Esophagus muscularis mucosa (tissue), 4 donors: ENCODE data around the gene RHOBTB3. TPM values are rescaled to one million over a fixed set of nuclear protein-coding genes. Genes with fewer than 3 reads are reported as not detected.

Experiments
- DNase-seq: peaks from one replicate; pipeline ENCODE4 v3.0.0-alpha.2; 2017; ENCODE audit errors: extremely low spot score
- H3K27ac ChIP-seq, 4 donors: fragments of 200-600 bp; sonication (generic); replicated peaks in 1 of 4; 1 replicate in 3 of 4; 2 replicates in 1 of 4; pipeline ENCODE4 v1.5.1; 2016 to 2019; ENCODE audit warnings: mild to moderate bottlenecking in 1 of 4
- H3K27me3 ChIP-seq, 4 donors: fragments of 200-600 bp; sonication (generic); one replicate each; pipeline versions ENCODE4 v1.5.1 to v1.6.0; 2016 to 2019
- H3K36me3 ChIP-seq, 4 donors: fragments of 200-600 bp; sonication (generic); one replicate each; pipeline ENCODE4 v1.5.1; 2016 to 2019
- H3K4me1 ChIP-seq, 4 donors: fragments of 200-600 bp; sonication (generic); one replicate each; pipeline ENCODE4 v1.5.1; 2016 to 2019
- H3K4me3 ChIP-seq, 4 donors: fragments of 200-600 bp; sonication (generic); 1 replicate in 2 of 4; 2 replicates in 2 of 4; pipeline ENCODE4 v1.5.1; 2016 to 2019; ENCODE audit warnings: mild to moderate bottlenecking in 4 of 4, moderate library complexity in 1 of 4
- H3K9me3 ChIP-seq, 4 donors: fragments of 200-600 bp; sonication (generic); 1 replicate in 3 of 4; 2 replicates in 1 of 4; pipeline ENCODE4 v1.5.1; 2016 to 2019
- EP300 ChIP-seq: sonication (generic); formaldehyde crosslinking; IDR thresholded peaks from one replicate; pipeline ENCODE4 v1.6.1; 2017; ENCODE audit warnings: antibody characterized with exemption
- POLR2A ChIP-seq: fragments of 450-650 bp; IDR thresholded peaks from one replicate; pipeline ENCODE4 v1.6.1; 2017; ENCODE audit warnings: antibody characterized with exemption, moderate library complexity, mild to moderate bottlenecking, low read depth
- POLR2AphosphoS5 ChIP-seq, 2 donors: sonication (generic); formaldehyde crosslinking; IDR thresholded peaks; one replicate each; pipeline ENCODE4 v1.6.1; 2017; ENCODE audit warnings: antibody characterized with exemption in 2 of 2
- WGBS: methylation state at CpG from one replicate; pipeline ENCODE4 v1.1.5; 2018; 5-methylcytosine and 5-hydroxymethylcytosine counted together
- intact Hi-C: fragments of 100-400 bp; cut with DNase I; formaldehyde crosslinking; loops from one replicate; pipeline ENCODE4 v1.15.1; 2023
- total RNA-seq, 4 donors: library from RNA; depleted of rRNA; stranded (reverse); fragments of >200 nt; gene quantifications; one replicate each; pipeline versions ENCODE4 v1.1.0 to v1.2.1, GENCODE V29; 2016
- TF ChIP-seq, protein P1 (sequence below), 3 experiments: fragments of 200-600 bp in 2 of 3; fragments of 450-650 bp in 1 of 3; sonication (generic) in 2 of 3; IDR thresholded peaks; one replicate each; pipeline ENCODE4 v1.5.1; 2017 to 2019; ENCODE audit warnings: antibody characterized with exemption in 3 of 3, mild to moderate bottlenecking in 2 of 3, moderate library complexity in 1 of 3

The RHOBTB3 gene
- total RNA-seq, 4 donors from 2014 or later = 72.9 to 165 (median 89.2) TPM

DNA sequence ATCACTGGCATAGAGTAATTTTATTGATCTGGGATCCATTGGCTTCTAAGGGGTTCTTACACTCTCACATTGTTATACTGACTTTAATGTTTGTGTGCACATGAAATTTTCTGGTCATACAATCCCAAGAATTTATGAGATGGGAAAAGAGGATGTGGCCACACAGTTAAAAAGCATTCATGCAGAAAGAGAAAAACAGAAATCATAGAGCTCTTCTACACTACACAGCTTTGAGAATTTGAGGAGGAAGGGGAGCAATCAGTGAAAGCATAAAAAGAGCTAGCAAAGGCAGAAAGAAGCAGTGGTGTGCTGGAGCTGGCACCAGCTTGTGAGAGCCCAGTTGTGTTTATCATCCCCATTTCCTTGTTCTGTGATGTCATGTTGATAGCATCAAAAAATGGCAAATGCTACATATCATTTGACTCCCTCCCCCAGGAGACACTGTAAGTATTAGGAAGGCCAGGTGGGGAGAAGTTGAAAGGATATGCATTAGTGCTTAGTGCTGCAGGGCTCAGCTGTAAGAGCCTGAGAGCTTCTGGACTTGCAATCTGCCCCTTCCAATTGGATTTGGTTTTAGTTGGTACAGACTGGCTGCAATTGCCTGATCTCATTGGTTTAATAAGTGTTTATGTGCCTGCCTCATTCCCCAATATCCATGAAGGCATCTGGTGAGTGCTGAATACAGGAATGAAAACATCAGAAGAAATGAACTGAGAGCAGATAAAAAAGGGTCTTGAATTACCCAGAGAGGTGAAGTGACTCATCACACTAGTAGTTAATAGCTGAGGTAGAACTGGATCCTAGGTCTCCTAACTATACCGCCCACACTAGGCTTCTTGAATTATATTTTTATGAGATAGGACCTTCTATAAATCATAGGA, 30.9 kb downstream of the RHOBTB3 start:
- H3K4me1 ChIP-seq = peaks cover 27 to 42% (median 31%) of the 10 kb centered on the region in 4 donors
- no peaks in the 10 kb centered on the region for H3K27me3 ChIP-seq
- H3K36me3 ChIP-seq = peaks cover 4 to 27% (median 12%) of the 10 kb centered on the region in 4 donors
- 94% methylated on average over 1 of the region's 1 CpG for WGBS
- no peaks in the 10 kb centered on the region for H3K9me3 ChIP-seq
- H3K4me3 ChIP-seq = no peak overlapping the region
- H3K27ac ChIP-seq = no peak overlapping the region
- TF ChIP-seq POLR2A (no peak), EP300 (no peak), POLR2AphosphoS5 (IDR thresholded peaks at IDR 0.05) (no peak)
- TF ChIP-seq, protein P1, sequence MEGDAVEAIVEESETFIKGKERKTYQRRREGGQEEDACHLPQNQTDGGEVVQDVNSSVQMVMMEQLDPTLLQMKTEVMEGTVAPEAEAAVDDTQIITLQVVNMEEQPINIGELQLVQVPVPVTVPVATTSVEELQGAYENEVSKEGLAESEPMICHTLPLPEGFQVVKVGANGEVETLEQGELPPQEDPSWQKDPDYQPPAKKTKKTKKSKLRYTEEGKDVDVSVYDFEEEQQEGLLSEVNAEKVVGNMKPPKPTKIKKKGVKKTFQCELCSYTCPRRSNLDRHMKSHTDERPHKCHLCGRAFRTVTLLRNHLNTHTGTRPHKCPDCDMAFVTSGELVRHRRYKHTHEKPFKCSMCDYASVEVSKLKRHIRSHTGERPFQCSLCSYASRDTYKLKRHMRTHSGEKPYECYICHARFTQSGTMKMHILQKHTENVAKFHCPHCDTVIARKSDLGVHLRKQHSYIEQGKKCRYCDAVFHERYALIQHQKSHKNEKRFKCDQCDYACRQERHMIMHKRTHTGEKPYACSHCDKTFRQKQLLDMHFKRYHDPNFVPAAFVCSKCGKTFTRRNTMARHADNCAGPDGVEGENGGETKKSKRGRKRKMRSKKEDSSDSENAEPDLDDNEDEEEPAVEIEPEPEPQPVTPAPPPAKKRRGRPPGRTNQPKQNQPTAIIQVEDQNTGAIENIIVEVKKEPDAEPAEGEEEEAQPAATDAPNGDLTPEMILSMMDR (IDR thresholded peaks at IDR 0.05) = no peak
- intact Hi-C loops = no loop called here
- no peak for DNase-seq

DNA sequence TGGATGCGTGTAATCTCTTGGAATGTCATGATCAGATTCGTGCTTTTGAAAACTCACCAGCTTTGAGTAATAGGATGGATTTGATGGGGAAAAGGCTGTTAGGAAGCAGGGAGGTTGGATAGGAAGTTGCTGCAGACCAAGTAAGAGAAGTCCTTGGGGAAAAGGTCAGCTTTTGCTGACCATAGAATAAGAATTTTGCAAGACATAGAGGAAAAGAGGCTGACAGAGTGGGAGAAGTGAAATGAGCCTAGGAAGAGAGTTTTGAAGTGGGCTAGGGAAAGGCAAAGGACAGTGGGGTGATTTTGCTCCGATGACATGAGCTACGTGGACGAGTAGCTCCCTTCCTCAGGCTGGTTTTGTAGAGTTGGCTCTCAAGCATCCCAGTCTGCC, 31.5 kb downstream of the RHOBTB3 start:
- TF ChIP-seq POLR2A = no peak
- TF ChIP-seq, protein P1 (IDR thresholded peaks at IDR 0.05) = no peak
- no peak for TF ChIP-seq EP300
- TF ChIP-seq POLR2AphosphoS5 (IDR thresholded peaks at IDR 0.05) = no peak
- H3K4me1 ChIP-seq = peaks cover 27 to 42% (median 31%) of the 10 kb centered on the region in 4 donors
- H3K36me3 ChIP-seq = peaks cover 9 to 30% (median 15%) of the 10 kb centered on the region in 4 donors
- intact Hi-C loops = no loop called here
- WGBS = 87% methylated on average over 5 of the region's 5 CpGs
- H3K9me3 ChIP-seq = no peaks in the 10 kb centered on the region
- no peak overlapping the region for H3K27ac ChIP-seq
- no peaks in the 10 kb centered on the region for H3K27me3 ChIP-seq
- no peak for DNase-seq
- no peak overlapping the region for H3K4me3 ChIP-seq

DNA sequence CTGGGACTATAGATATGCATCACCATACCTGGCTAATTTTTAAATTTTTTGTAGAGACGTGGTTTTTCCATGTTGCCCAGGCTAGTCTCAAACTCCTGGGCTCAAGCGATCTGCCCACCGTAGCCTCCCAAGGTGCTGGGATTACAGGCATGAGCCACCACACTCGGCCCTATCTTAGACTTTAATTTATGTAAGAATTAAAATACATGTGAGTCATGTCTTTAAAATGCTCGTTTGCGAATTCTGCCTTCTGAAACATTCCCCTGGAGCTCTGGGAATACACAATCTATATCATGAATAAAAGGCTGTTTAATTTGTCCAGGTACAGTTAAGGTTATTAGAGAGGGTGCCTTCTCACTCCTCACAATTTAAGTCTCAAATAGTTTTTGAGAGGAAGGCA, 32.8 kb downstream of the RHOBTB3 start:
- H3K36me3 ChIP-seq = peaks cover 13 to 35% (median 26%) of the 10 kb centered on the region in 4 donors
- intact Hi-C loops = no loop called here
- peaks cover 20 to 34% (median 26%) of the 10 kb centered on the region in 4 donors for H3K4me1 ChIP-seq
- no peak overlapping the region for H3K4me3 ChIP-seq
- no peaks in the 10 kb centered on the region for H3K9me3 ChIP-seq
- 91% methylated on average over 6 of the region's 6 CpGs for WGBS
- TF ChIP-seq POLR2A = no peak
- TF ChIP-seq, protein P1 (IDR thresholded peaks at IDR 0.05) = no peak
- TF ChIP-seq EP300 = no peak
- TF ChIP-seq POLR2AphosphoS5 (IDR thresholded peaks at IDR 0.05) = no peak
- H3K27ac ChIP-seq = no peak overlapping the region
- DNase-seq = no peak
- H3K27me3 ChIP-seq = no peaks in the 10 kb centered on the region

DNA sequence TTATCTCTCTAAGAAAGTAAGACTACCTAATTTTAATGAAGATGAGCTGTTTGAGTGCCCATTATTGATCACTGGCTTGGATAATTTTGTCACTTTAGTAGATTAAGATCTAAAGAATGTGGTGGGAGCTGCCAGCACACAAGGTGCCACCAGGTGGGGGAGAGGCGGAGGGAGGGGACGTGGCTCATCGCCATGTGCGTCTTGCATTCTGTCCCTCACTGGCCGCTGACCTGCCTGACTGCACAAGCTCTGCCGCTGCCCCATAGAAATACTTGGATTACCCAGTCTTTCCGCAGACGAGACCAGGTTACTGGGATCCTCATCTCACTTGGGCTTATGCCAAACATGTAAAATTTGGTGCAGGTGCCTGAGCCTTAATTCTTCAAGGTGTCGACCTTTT, 37.6 kb downstream of the RHOBTB3 start:
- DNase-seq = no peak
- intact Hi-C loops = no loop called here

More for the DNA sequence above, 37.6 kb downstream of the RHOBTB3 start:
- Histone ChIP-seq H3K9me3 (no peaks in the 10 kb centered on the region), H3K36me3 (peaks cover 14 to 37% (median 27%) of the 10 kb centered on the region in 4 donors), H3K27me3 (no peaks in the 10 kb centered on the region), H3K4me1 (peaks cover 11 to 28% (median 17%) of the 10 kb centered on the region in 4 donors), H3K27ac (no peak overlapping the region), H3K4me3 (no peak overlapping the region)
- TF ChIP-seq, protein P1 (IDR thresholded peaks at IDR 0.05) = no peak
- TF ChIP-seq EP300 (no peak), POLR2AphosphoS5 (IDR thresholded peaks at IDR 0.05) (no peak), POLR2A (no peak)
- WGBS = 100% methylated on average over 2 of the region's 9 CpGs
